ENCODE results near the gene AK9.
"Not testable (repeated sequence)": the region's sequence is repeated elsewhere in the genome, so short reads cannot be mapped to it uniquely, and the experiment has no call there.

AK9 gene

GRCh38 chr6:109690737-109691621 lies at the start of gene AK9, which contains the start of gene FIG4:
Gene AK9 (minus strand): TSS chr6:109691202. CDS start chr6:109675745, 15,457 bp downstream.
Gene FIG4 (plus strand): TSS chr6:109691296. CDS start chr6:109691436, 140 bp downstream.
- DNase-seq = peak; percentile 95
- Mint-ChIP-seq H3K27ac (peak within 1 kb of the TSS; percentile 94), H3K9me3 (no peaks in the 10 kb centered on the region), H3K4me3 (peak within 1 kb of the TSS; percentile 89), H3K36me3 (ENCODE audit: low read depth) (peaks cover 14% of the 10 kb centered on the region), H3K27me3 (no peaks in the 10 kb centered on the region), H3K4me1 (ENCODE audit: low read depth) (peaks cover 41% of the 10 kb centered on the region)

- H3K9me3 Mint-ChIP-seq = no peaks in the 10 kb centered on the region
- no peak for DNase-seq
- H3K4me1 Mint-ChIP-seq (ENCODE audit: low read depth) = peaks cover 3% of the 10 kb centered on the region
- peaks cover 57% of the 10 kb centered on the region for H3K36me3 Mint-ChIP-seq (ENCODE audit: low read depth)
- H3K27me3 Mint-ChIP-seq = no peaks in the 10 kb centered on the region
- H3K27ac Mint-ChIP-seq = peak overlapping the region; percentile 54
- H3K4me3 Mint-ChIP-seq = no peak overlapping the region
Measured at GRCh38 chr6:109740787-109741186, 49.8 kb upstream of the AK9 start.

GRCh38 chr6:109739686-109740085 lies 48.7 kb upstream of the AK9 start:
- H3K36me3 Mint-ChIP-seq (ENCODE audit: low read depth) = peaks cover 68% of the 10 kb centered on the region

GRCh38 chr6:109738667-109739066 lies 47.7 kb upstream of the AK9 start:
- H3K4me1 Mint-ChIP-seq (ENCODE audit: low read depth) = peaks cover 3% of the 10 kb centered on the region
- peaks cover 62% of the 10 kb centered on the region for H3K36me3 Mint-ChIP-seq (ENCODE audit: low read depth)
- no peak overlapping the region for H3K4me3 Mint-ChIP-seq
- DNase-seq = no peak
- H3K27me3 Mint-ChIP-seq = no peaks in the 10 kb centered on the region
- no peak overlapping the region for H3K27ac Mint-ChIP-seq
- no peaks in the 10 kb centered on the region for H3K9me3 Mint-ChIP-seq

More at GRCh38 chr6:109739686-109740085, 48.7 kb upstream of the AK9 start:
- no peak overlapping the region for H3K27ac Mint-ChIP-seq
- no peak overlapping the region for H3K4me3 Mint-ChIP-seq
- no peak for DNase-seq
- no peaks in the 10 kb centered on the region for H3K27me3 Mint-ChIP-seq
- no peaks in the 10 kb centered on the region for H3K9me3 Mint-ChIP-seq
- peaks cover 3% of the 10 kb centered on the region for H3K4me1 Mint-ChIP-seq (ENCODE audit: low read depth)

GRCh38 chr6:109738255-109738654 lies 47.3 kb upstream of the AK9 start:
- no peak for DNase-seq
- Mint-ChIP-seq H3K27ac (no peak overlapping the region), H3K4me1 (ENCODE audit: low read depth) (peaks cover 3% of the 10 kb centered on the region), H3K36me3 (ENCODE audit: low read depth) (peaks cover 61% of the 10 kb centered on the region), H3K9me3 (no peaks in the 10 kb centered on the region), H3K27me3 (no peaks in the 10 kb centered on the region), H3K4me3 (no peak overlapping the region)

- Mint-ChIP-seq H3K27me3 (no peaks in the 10 kb centered on the region), H3K9me3 (no peaks in the 10 kb centered on the region), H3K27ac (no peak overlapping the region), H3K4me1 (ENCODE audit: low read depth) (peaks cover 3% of the 10 kb centered on the region), H3K4me3 (no peak overlapping the region), H3K36me3 (ENCODE audit: low read depth) (peaks cover 59% of the 10 kb centered on the region)
- no peak for DNase-seq
Measured at GRCh38 chr6:109736273-109737025, 45.4 kb upstream of the AK9 start.

GRCh38 chr6:109725250-109725649 lies 34.2 kb upstream of the AK9 start:
- not testable (repeated sequence) for H3K27me3 Mint-ChIP-seq; H3K27ac Mint-ChIP-seq; H3K9me3 Mint-ChIP-seq; H3K4me1 Mint-ChIP-seq (ENCODE audit: low read depth); DNase-seq; H3K4me3 Mint-ChIP-seq
- H3K36me3 Mint-ChIP-seq (ENCODE audit: low read depth) = peaks cover 56% of the 10 kb centered on the region

GRCh38 chr6:109722564-109723254 lies 31.7 kb upstream of the AK9 start:
- Mint-ChIP-seq H3K9me3 (peaks cover 2% of the 10 kb centered on the region), H3K27ac (no peak overlapping the region), H3K27me3 (no peaks in the 10 kb centered on the region), H3K4me3 (no peak overlapping the region), H3K36me3 (ENCODE audit: low read depth) (peaks cover 66% of the 10 kb centered on the region), H3K4me1 (ENCODE audit: low read depth) (no peaks in the 10 kb centered on the region)
- DNase-seq = no peak

GRCh38 chr6:109722011-109722410 lies 31.0 kb upstream of the AK9 start:
- no peak overlapping the region for H3K27ac Mint-ChIP-seq
- H3K4me3 Mint-ChIP-seq = no peak overlapping the region
- no peaks in the 10 kb centered on the region for H3K4me1 Mint-ChIP-seq (ENCODE audit: low read depth)
- no peak for DNase-seq
- H3K27me3 Mint-ChIP-seq = no peaks in the 10 kb centered on the region
- peaks cover 2% of the 10 kb centered on the region for H3K9me3 Mint-ChIP-seq
- H3K36me3 Mint-ChIP-seq (ENCODE audit: low read depth) = peaks cover 63% of the 10 kb centered on the region

- no peak for DNase-seq
- H3K9me3 Mint-ChIP-seq = peaks cover 2% of the 10 kb centered on the region
- no peak overlapping the region for H3K4me3 Mint-ChIP-seq
- no peaks in the 10 kb centered on the region for H3K4me1 Mint-ChIP-seq (ENCODE audit: low read depth)
- no peak overlapping the region for H3K27ac Mint-ChIP-seq
- peaks cover 67% of the 10 kb centered on the region for H3K36me3 Mint-ChIP-seq (ENCODE audit: low read depth)
- H3K27me3 Mint-ChIP-seq = no peaks in the 10 kb centered on the region
Measured at GRCh38 chr6:109720311-109720710, 29.3 kb upstream of the AK9 start.

- no peaks in the 10 kb centered on the region for H3K9me3 Mint-ChIP-seq
- H3K27ac Mint-ChIP-seq = no peak overlapping the region
- no peaks in the 10 kb centered on the region for H3K4me1 Mint-ChIP-seq (ENCODE audit: low read depth)
- peaks cover 58% of the 10 kb centered on the region for H3K36me3 Mint-ChIP-seq (ENCODE audit: low read depth)
- DNase-seq = no peak
- H3K27me3 Mint-ChIP-seq = no peaks in the 10 kb centered on the region
- H3K4me3 Mint-ChIP-seq = no peak overlapping the region
Measured at GRCh38 chr6:109718991-109719390, 28.0 kb upstream of the AK9 start.

- H3K27me3 Mint-ChIP-seq = no peaks in the 10 kb centered on the region
Measured at GRCh38 chr6:109717971-109718370, 27.0 kb upstream of the AK9 start.

GRCh38 chr6:109715616-109716015 lies 24.6 kb upstream of the AK9 start:
- H3K27ac Mint-ChIP-seq = no peak overlapping the region
- H3K36me3 Mint-ChIP-seq (ENCODE audit: low read depth) = peaks cover 35% of the 10 kb centered on the region
- no peaks in the 10 kb centered on the region for H3K27me3 Mint-ChIP-seq
- peaks cover 13% of the 10 kb centered on the region for H3K4me1 Mint-ChIP-seq (ENCODE audit: low read depth)
- no peak overlapping the region for H3K4me3 Mint-ChIP-seq
- no peak for DNase-seq
- H3K9me3 Mint-ChIP-seq = no peaks in the 10 kb centered on the region

More at GRCh38 chr6:109717971-109718370, 27.0 kb upstream of the AK9 start:
- Mint-ChIP-seq H3K4me1 (ENCODE audit: low read depth) (peaks cover 5% of the 10 kb centered on the region), H3K4me3 (no peak overlapping the region), H3K9me3 (no peaks in the 10 kb centered on the region), H3K27ac (no peak overlapping the region), H3K36me3 (ENCODE audit: low read depth) (peaks cover 50% of the 10 kb centered on the region)
- DNase-seq = no peak

GRCh38 chr6:109714611-109715010 lies 23.6 kb upstream of the AK9 start:
- Mint-ChIP-seq H3K4me3 (no peak overlapping the region), H3K27ac (no peak overlapping the region), H3K4me1 (ENCODE audit: low read depth) (peaks cover 16% of the 10 kb centered on the region), H3K9me3 (no peaks in the 10 kb centered on the region), H3K27me3 (no peaks in the 10 kb centered on the region), H3K36me3 (ENCODE audit: low read depth) (peaks cover 28% of the 10 kb centered on the region)
- DNase-seq = no peak
